ENCODE data around the gene SWI5. TPM values are rescaled to one million over a fixed set of nuclear protein-coding genes. Genes with fewer than 3 reads are reported as not detected.

Gene SWI5
- total and polyA plus RNA-seq, 2 experiments from 2014 or later: 26.6 to 42.5 TPM

- TF ChIP-seq REST (IDR thresholded peaks at IDR 0.05; ENCODE audit: unreplicated experiment): no peak
- TF ChIP-seq CTCF (conservative IDR thresholded peaks at IDR 0.05; ENCODE audit: low read depth in 2 of 2): no peak
- no peak for TF ChIP-seq STAT1 (IDR thresholded peaks at IDR 0.05; ENCODE audit: unreplicated experiment)
- no peak for TF ChIP-seq NANOG (IDR thresholded peaks at IDR 0.05; ENCODE audit: borderline replicate concordance)
- no peak for TF ChIP-seq POLR2AphosphoS5 (IDR thresholded peaks at IDR 0.05; ENCODE audit: low read depth)
- TF ChIP-seq ZNF331 (CRISPR knock-in tag; IDR thresholded peaks at IDR 0.05; ENCODE audit: low read depth): no peak
- TF ChIP-seq EZH2 (IDR thresholded peaks at IDR 0.05; ENCODE audit: low read depth, unreplicated experiment): no peak
- no peak for TF ChIP-seq JUNB (IDR thresholded peaks at IDR 0.05; ENCODE audit: unreplicated experiment)
- TF ChIP-seq ETS1 (IDR thresholded peaks at IDR 0.05): no peak
- TF ChIP-seq CREB1 (CRISPR knock-in tag; IDR thresholded peaks at IDR 0.05; ENCODE audit: low read depth): no peak
- TF ChIP-seq ZNF114 (CRISPR knock-in tag; IDR thresholded peaks at IDR 0.05): no peak
These were observed 6.4 kb downstream of the SWI5 start (continued) for GRCh38 chr9:128282500-128282899.

GRCh38 chr9:128285033-128285784 lies 9.1 kb downstream of the SWI5 start:
- TF ChIP-seq CTCF (conservative IDR thresholded peaks at IDR 0.05; ENCODE audit: low read depth in 2 of 2): peak in 1 of 2 experiments; percentile 19; a peak in 1 of 4 replicates
- TF ChIP-seq CREB1 (CRISPR knock-in tag; IDR thresholded peaks at IDR 0.05; ENCODE audit: low read depth): no peak
- TF ChIP-seq ZNF331 (CRISPR knock-in tag; IDR thresholded peaks at IDR 0.05; ENCODE audit: low read depth): no peak
- ATAC-seq (no peak), DNase-seq (ENCODE audit: low spot score) (no peak)
- no peak overlapping the region for H3K4me2 ChIP-seq
- peaks cover 17% of the 10 kb centered on the region for H3K36me3 Mint-ChIP-seq (ENCODE audit: low read depth)
- no peaks in the 10 kb centered on the region for H3F3A ChIP-seq (replicated peaks; ENCODE audit: low read depth)
- no peaks in the 10 kb centered on the region for H3K4me1 ChIP-seq (ENCODE audit: insufficient read depth)
- no peaks in the 10 kb centered on the region for H3K27me3 ChIP-seq (ENCODE audit: insufficient read depth)
- no peaks in the 10 kb centered on the region for H3K4me1 Mint-ChIP-seq
- no peak overlapping the region for H3K27ac Mint-ChIP-seq
- no peaks in the 10 kb centered on the region for H3K9me2 ChIP-seq (ENCODE audit: insufficient read depth)
- H3K36me3 ChIP-seq (ENCODE audit: insufficient read depth): no peaks in the 10 kb centered on the region
- no peaks in the 10 kb centered on the region; the same call in 2 of the 3 replicates for H3K9me3 Mint-ChIP-seq
- no peaks in the 10 kb centered on the region; the same call in 1 of the 2 replicates for H4K20me1 ChIP-seq (replicated peaks; ENCODE audit: insufficient read depth)
- no peak overlapping the region for H3K4me3 ChIP-seq
- no peaks in the 10 kb centered on the region for H3K79me2 ChIP-seq (replicated peaks; ENCODE audit: insufficient read depth)
- no peak overlapping the region for H3K27ac ChIP-seq (ENCODE audit: low read depth)
- H3K4me3 Mint-ChIP-seq: no peak overlapping the region
- H2AFZ ChIP-seq: no peak overlapping the region
- H3K27me3 Mint-ChIP-seq (ENCODE audit: insufficient read depth, low read depth, poor library complexity): peaks cover 1% of the 10 kb centered on the region
